ENCODE measurements around the gene RANBP17. TPM values are rescaled to one million over a fixed set of nuclear protein-coding genes. Genes with fewer than 3 reads are reported as not detected.

RANBP17 gene
- total and polyA plus RNA-seq, 7 experiments from 2014 or later: 3.0 TPM; not detected in 6

DNA sequence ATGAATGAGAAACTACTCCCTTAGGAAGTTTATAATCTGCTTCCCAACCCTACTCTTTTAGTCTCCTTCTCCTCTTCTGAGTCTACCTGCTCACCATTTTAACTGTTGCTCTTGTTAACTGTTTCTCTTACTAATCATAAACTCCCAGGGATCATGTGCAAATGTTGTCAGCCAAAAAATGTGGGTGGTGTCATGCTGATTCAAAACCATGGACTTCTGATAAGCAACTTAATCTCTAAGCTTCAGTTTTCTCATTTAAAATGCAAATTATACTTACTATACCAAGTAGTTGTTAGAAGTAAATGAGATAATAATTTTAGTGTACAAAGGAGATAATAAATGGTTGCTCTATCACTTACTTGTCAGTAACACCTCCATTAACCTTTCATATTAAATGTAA is 401.4 kb downstream of the RANBP17 start:
- Mint-ChIP-seq H3K36me3 (no peaks in the 10 kb centered on the region), H3K4me1 (peaks cover 5 to 13% (median 6%) of the 10 kb centered on the region in 7 donors), H3K4me3 (no peak overlapping the region), H3K9me3 (no peaks in the 10 kb centered on the region), H3K27me3 (peaks cover 0 to 9% (median 0%) of the 10 kb centered on the region in 5 donors), H3K27ac (no peak overlapping the region)
- no peak overlapping the region for H3K27ac ChIP-seq (ENCODE audit: low read depth, low read length)
- ChIA-PET CTCF (no interaction called here), POLR2A (no interaction called here)
- H3K4me1 ChIP-seq (ENCODE audit: control insufficient read depth in 2 of 2, insufficient read depth in 2 of 2, low read length in 2 of 2): peaks cover 0 to 5% of the 10 kb centered on the region in 2 donors
- intact Hi-C loops (cut with micrococcal nuclease): no loop called here
- H3K4me3 ChIP-seq (ENCODE audit: low read length): no peak overlapping the region
- H3K36me3 ChIP-seq (ENCODE audit: control insufficient read depth in 2 of 3, insufficient read depth in 3 of 3, low read length in 3 of 3): no peaks in the 10 kb centered on the region
- no peaks in the 10 kb centered on the region for H3K9me3 ChIP-seq (ENCODE audit: control insufficient read depth in 2 of 3, low read length in 3 of 3)
- ATAC-seq: no peak
- DNase-seq: no peak
- no peaks in the 10 kb centered on the region for H3K27me3 ChIP-seq (ENCODE audit: control insufficient read depth in 2 of 2, insufficient read depth in 2 of 2, low read length in 2 of 2)

DNA sequence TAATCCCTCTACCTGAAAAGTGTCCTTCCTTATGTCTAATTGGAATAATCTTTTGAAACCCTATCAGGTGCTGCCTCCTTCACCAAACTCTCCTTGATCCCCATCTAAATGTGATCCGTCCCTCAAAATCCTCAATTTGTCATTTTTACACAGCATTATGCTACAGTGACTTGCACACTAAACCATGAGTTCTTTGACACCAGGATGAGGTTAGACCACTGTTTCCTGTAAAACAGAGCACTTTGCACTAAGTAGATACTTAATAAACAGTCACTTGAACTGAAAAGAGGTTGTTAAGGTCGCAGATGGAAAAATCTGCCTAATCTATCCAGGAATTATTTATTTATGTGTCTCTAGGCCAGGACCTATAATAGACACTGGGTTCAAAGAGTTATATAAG is 403.0 kb downstream of the RANBP17 start:
- Mint-ChIP-seq H3K27ac (no peak overlapping the region), H3K9me3 (no peaks in the 10 kb centered on the region), H3K4me1 (peaks cover 5 to 13% (median 6%) of the 10 kb centered on the region in 7 donors), H3K27me3 (peaks cover 0 to 10% (median 0%) of the 10 kb centered on the region in 5 donors), H3K36me3 (no peaks in the 10 kb centered on the region), H3K4me3 (peak overlapping the region in 4 of 10 donors; percentile 1 to 6 (median 2))
- no peaks in the 10 kb centered on the region for H3K36me3 ChIP-seq (ENCODE audit: control insufficient read depth in 2 of 3, insufficient read depth in 3 of 3, low read length in 3 of 3)
- intact Hi-C loops (cut with micrococcal nuclease): no loop called here
- peaks cover 0 to 5% of the 10 kb centered on the region in 2 donors for H3K4me1 ChIP-seq (ENCODE audit: control insufficient read depth in 2 of 2, insufficient read depth in 2 of 2, low read length in 2 of 2)
- no peaks in the 10 kb centered on the region for H3K27me3 ChIP-seq (ENCODE audit: control insufficient read depth in 2 of 2, insufficient read depth in 2 of 2, low read length in 2 of 2)
- no peak overlapping the region for H3K4me3 ChIP-seq (ENCODE audit: low read length)
- CTCF ChIA-PET: no interaction called here
- DNase-seq (peak in 1 of 9 donors; percentile 5), ATAC-seq (peak; percentile 37)
- POLR2A ChIA-PET: no interaction called here
- H3K9me3 ChIP-seq (ENCODE audit: control insufficient read depth in 2 of 3, low read length in 3 of 3): no peaks in the 10 kb centered on the region
- H3K27ac ChIP-seq (ENCODE audit: low read depth, low read length): no peak overlapping the region

DNA sequence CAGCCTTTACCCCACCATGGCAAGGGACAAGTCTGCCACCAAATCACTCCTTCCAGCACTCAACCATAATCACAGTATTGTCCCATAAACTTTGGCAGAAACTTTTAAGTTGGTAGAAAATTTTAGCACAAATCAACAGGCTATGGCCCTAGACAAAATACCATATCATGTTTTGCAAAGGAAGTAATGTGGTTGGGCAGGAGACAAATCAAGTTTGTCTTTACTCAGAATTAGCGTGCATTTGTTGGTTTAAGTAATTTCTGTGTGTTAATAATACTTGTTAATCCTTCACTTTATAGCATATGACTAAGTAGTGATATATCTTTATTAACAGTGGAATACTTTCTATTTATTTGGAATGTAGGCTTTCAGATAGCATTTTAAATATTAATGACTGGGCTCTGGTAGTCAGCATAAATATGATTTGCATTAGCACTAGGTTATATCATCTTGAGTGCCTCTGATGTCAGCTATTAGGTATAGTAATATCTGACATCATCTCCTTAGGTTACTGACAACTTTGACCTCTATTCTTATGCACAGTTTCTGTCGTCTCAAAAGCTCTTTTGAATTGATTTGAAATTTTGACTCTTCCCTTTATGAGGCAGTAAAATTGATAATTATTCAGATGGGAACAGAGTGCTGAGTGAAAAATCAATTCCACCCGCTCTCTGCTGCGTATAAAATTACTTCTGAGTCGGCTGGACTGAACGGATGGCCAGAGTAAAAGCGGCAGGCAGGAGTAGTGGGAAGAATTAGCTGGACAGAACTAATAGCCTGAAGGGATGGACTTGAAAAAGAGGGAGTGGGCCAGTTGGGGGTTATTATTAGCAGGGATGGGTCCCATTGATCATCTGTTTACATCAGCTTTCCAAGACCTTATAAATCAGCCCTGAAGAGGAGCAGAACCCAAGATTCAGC is 407.1 kb downstream of the RANBP17 start:
- CTCF ChIA-PET: no interaction called here
- no peak overlapping the region for H3K4me3 ChIP-seq (ENCODE audit: low read length)
- H3K27ac ChIP-seq (ENCODE audit: low read depth, low read length): no peak overlapping the region
- intact Hi-C loops (cut with micrococcal nuclease): no loop called here
- Mint-ChIP-seq H3K9me3 (peaks cover 0 to 7% (median 0%) of the 10 kb centered on the region in 11 donors), H3K4me1 (peaks cover 3 to 11% (median 6%) of the 10 kb centered on the region in 7 donors), H3K27me3 (peaks cover 0 to 19% (median 9%) of the 10 kb centered on the region in 5 donors), H3K36me3 (no peaks in the 10 kb centered on the region), H3K27ac (no peak overlapping the region), H3K4me3 (no peak overlapping the region)
- ATAC-seq (no peak), DNase-seq (no peak)
- H3K9me3 ChIP-seq (ENCODE audit: control insufficient read depth in 2 of 3, low read length in 3 of 3): no peaks in the 10 kb centered on the region
- H3K4me1 ChIP-seq (ENCODE audit: control insufficient read depth in 2 of 2, insufficient read depth in 2 of 2, low read length in 2 of 2): peaks cover 0 to 5% of the 10 kb centered on the region in 2 donors
- POLR2A ChIA-PET: no interaction called here
- H3K27me3 ChIP-seq (ENCODE audit: control insufficient read depth in 2 of 2, insufficient read depth in 2 of 2, low read length in 2 of 2): no peaks in the 10 kb centered on the region
- H3K36me3 ChIP-seq (ENCODE audit: control insufficient read depth in 2 of 3, insufficient read depth in 3 of 3, low read length in 3 of 3): no peaks in the 10 kb centered on the region

DNA sequence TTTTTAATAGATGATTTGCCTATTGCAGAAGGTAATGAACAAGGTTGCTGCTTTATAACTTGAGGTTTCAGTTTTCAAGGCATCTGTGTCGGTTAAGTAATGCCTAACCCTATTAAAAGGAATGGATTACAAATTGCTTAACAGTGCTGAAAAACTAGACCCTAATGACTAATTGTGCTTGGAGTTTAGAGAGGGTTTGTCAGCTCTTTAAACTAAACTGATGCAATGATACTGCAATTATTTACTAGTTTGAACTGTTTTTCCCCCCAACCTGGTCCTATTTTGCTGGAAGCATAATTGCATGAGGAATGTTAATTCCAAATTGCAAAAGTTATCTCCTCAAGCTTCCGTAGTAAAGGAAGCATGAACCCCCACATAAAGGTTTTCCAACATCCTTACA is 407.9 kb downstream of the RANBP17 start:
- DNase-seq: no peak
- Histone ChIP-seq H3K4me3 (ENCODE audit: low read length) (no peak overlapping the region), H3K4me1 (ENCODE audit: control insufficient read depth in 2 of 2, insufficient read depth in 2 of 2, low read length in 2 of 2) (peaks cover 0 to 3% of the 10 kb centered on the region in 2 donors), H3K27me3 (ENCODE audit: control insufficient read depth in 2 of 2, insufficient read depth in 2 of 2, low read length in 2 of 2) (no peaks in the 10 kb centered on the region), H3K27ac (ENCODE audit: low read depth, low read length) (no peak overlapping the region), H3K9me3 (ENCODE audit: control insufficient read depth in 2 of 3, low read length in 3 of 3) (no peaks in the 10 kb centered on the region), H3K36me3 (ENCODE audit: control insufficient read depth in 2 of 3, insufficient read depth in 3 of 3, low read length in 3 of 3) (no peaks in the 10 kb centered on the region)
- H3K36me3 Mint-ChIP-seq: no peaks in the 10 kb centered on the region
- H3K9me3 Mint-ChIP-seq: peaks cover 0 to 7% (median 0%) of the 10 kb centered on the region in 11 donors
- ChIA-PET CTCF (no interaction called here), POLR2A (no interaction called here)
- H3K27ac Mint-ChIP-seq: no peak overlapping the region
- no peak overlapping the region for H3K4me3 Mint-ChIP-seq
- H3K4me1 Mint-ChIP-seq: peaks cover 2 to 4% (median 3%) of the 10 kb centered on the region in 7 donors
- H3K27me3 Mint-ChIP-seq: peaks cover 0 to 22% (median 9%) of the 10 kb centered on the region in 5 donors
- ATAC-seq: no peak
- intact Hi-C loops (cut with micrococcal nuclease): no loop called here

DNA sequence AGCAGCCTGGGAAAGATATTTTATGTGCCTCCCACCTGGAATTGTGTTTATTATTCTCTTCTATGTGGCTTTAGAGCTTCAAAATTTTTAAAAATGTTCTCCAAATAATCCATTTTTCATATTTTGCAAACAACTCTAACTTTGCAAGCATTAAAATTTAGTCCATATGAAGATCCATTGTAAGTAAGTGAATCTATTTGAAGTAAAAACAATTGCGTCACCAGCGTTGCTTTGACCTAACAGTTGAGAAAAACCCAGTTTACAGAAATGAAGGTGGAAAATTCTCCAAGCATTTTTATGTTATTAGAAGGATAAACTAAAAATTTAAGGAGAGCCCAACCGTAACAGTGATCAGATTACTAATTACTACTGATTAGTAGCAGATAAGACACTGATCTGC is 408.3 kb downstream of the RANBP17 start:
- POLR2A ChIA-PET: no interaction called here

DNA sequence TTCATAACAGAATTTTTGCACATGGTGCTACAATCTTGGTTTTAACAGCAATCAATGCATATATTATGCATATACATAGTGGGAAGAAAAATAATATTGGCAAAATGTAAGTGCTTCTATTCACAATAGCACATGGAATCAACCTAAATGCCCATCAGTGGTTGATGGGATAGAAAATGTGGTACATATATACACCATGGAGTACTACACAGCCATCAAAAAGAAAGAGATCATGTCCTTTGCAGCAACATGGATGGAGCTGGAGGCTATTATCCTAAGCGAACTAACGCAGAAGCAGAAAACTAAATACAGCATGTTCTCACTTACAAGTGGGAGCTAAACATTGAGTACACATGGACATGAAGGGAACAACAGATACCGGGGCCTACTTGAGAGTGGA is 410.0 kb downstream of the RANBP17 start:
- no peaks in the 10 kb centered on the region for H3K4me1 ChIP-seq (ENCODE audit: control insufficient read depth in 2 of 2, insufficient read depth in 2 of 2, low read length in 2 of 2)
- H3K4me3 ChIP-seq (ENCODE audit: low read length): no peak overlapping the region
- intact Hi-C loops (cut with micrococcal nuclease): loop anchor here in 1 of 2 donors (2.0 kb wide), 1 partner anchor 635 kb away; no protein-coding TSS in a partner anchor
- no peak overlapping the region for H3K27ac ChIP-seq (ENCODE audit: low read depth, low read length)
- H3K27me3 ChIP-seq (ENCODE audit: control insufficient read depth in 2 of 2, insufficient read depth in 2 of 2, low read length in 2 of 2): no peaks in the 10 kb centered on the region
- no peak overlapping the region for H3K4me3 Mint-ChIP-seq
- peaks cover 0 to 26% (median 9%) of the 10 kb centered on the region in 5 donors for H3K27me3 Mint-ChIP-seq
- CTCF ChIA-PET: no interaction called here
- H3K36me3 ChIP-seq (ENCODE audit: control insufficient read depth in 2 of 3, insufficient read depth in 3 of 3, low read length in 3 of 3): no peaks in the 10 kb centered on the region
- H3K4me1 Mint-ChIP-seq: no peaks in the 10 kb centered on the region
- ATAC-seq (no peak), DNase-seq (no peak)
- POLR2A ChIA-PET: no interaction called here
- no peaks in the 10 kb centered on the region for H3K9me3 ChIP-seq (ENCODE audit: control insufficient read depth in 2 of 3, low read length in 3 of 3)
- no peaks in the 10 kb centered on the region for H3K36me3 Mint-ChIP-seq
- no peak overlapping the region for H3K27ac Mint-ChIP-seq
- H3K9me3 Mint-ChIP-seq: peaks cover 0 to 7% (median 0%) of the 10 kb centered on the region in 11 donors

More for the DNA sequence above, 408.3 kb downstream of the RANBP17 start:
- H3K4me1 Mint-ChIP-seq: no peaks in the 10 kb centered on the region
- Histone ChIP-seq H3K27ac (ENCODE audit: low read depth, low read length) (no peak overlapping the region), H3K4me3 (ENCODE audit: low read length) (no peak overlapping the region), H3K9me3 (ENCODE audit: control insufficient read depth in 2 of 3, low read length in 3 of 3) (no peaks in the 10 kb centered on the region), H3K4me1 (ENCODE audit: control insufficient read depth in 2 of 2, insufficient read depth in 2 of 2, low read length in 2 of 2) (no peaks in the 10 kb centered on the region), H3K36me3 (ENCODE audit: control insufficient read depth in 2 of 3, insufficient read depth in 3 of 3, low read length in 3 of 3) (no peaks in the 10 kb centered on the region), H3K27me3 (ENCODE audit: control insufficient read depth in 2 of 2, insufficient read depth in 2 of 2, low read length in 2 of 2) (no peaks in the 10 kb centered on the region)
- no peak overlapping the region for H3K27ac Mint-ChIP-seq
- CTCF ChIA-PET: no interaction called here
- H3K9me3 Mint-ChIP-seq: peaks cover 0 to 7% (median 0%) of the 10 kb centered on the region in 11 donors
- ATAC-seq (no peak), DNase-seq (no peak)
- peaks cover 0 to 25% (median 9%) of the 10 kb centered on the region in 5 donors for H3K27me3 Mint-ChIP-seq
- H3K36me3 Mint-ChIP-seq: no peaks in the 10 kb centered on the region
- no peak overlapping the region for H3K4me3 Mint-ChIP-seq
- intact Hi-C loops (cut with micrococcal nuclease): no loop called here

Measured in naive thymus-derived CD4-positive, alpha-beta T cell (primary cell).